ENCODE data around the gene FCRL5. TPM values are rescaled to one million over a fixed set of nuclear protein-coding genes. Genes with fewer than 3 reads are reported as not detected.
A peak's percentile ranks its signal among the peaks of the same experiment; 100 is the strongest.
"Not testable (repeated sequence)": the region's sequence is repeated elsewhere in the genome, so short reads cannot be mapped to it uniquely, and the experiment has no call there.

FCRL5 gene
- total and polyA plus RNA-seq, 2 donors from 2014 or later, result 10.3 TPM; not detected in 1

- H3K9me3 ChIP-seq (ENCODE audit: control insufficient read depth in 2 of 3, insufficient read depth in 1 of 3, low read length in 3 of 3), result no peaks in the 10 kb centered on the region
- H3K9ac ChIP-seq (ENCODE audit: low read length in 3 of 3), result no peak overlapping the region
- H3K4me1 ChIP-seq (ENCODE audit: control insufficient read depth in 2 of 3, insufficient read depth in 2 of 3, low read depth in 1 of 3, low read length in 3 of 3), result no peaks in the 10 kb centered on the region
- no peak for FAIRE-seq
- H3K4me3 ChIP-seq (ENCODE audit: low read length in 3 of 3), result no peak overlapping the region
- no peak overlapping the region for H3K27ac ChIP-seq (ENCODE audit: low read depth in 2 of 2, low read length in 2 of 2)
- TF ChIP-seq CTCF (IDR thresholded peaks at IDR 0.05; ENCODE audit: borderline replicate concordance, extremely low read depth, insufficient read depth), result no peak
- intact Hi-C loops (cut with DNase I), result no loop called here
- no peak for DNase-seq
- H3K27me3 ChIP-seq (ENCODE audit: control insufficient read depth, insufficient read depth, low read length), result no peaks in the 10 kb centered on the region
- no peaks in the 10 kb centered on the region for H3K36me3 ChIP-seq (ENCODE audit: control insufficient read depth in 2 of 3, insufficient read depth in 3 of 3, low read length in 3 of 3)
These were observed 5.8 kb upstream of the FCRL5 start for GRCh38 chr1:157558119-157558518.

- H3K4me3 ChIP-seq (ENCODE audit: low read length in 3 of 3); H3K27ac ChIP-seq (ENCODE audit: low read depth in 2 of 2, low read length in 2 of 2); DNase-seq; H3K4me1 ChIP-seq (ENCODE audit: control insufficient read depth in 2 of 3, insufficient read depth in 2 of 3, low read depth in 1 of 3, low read length in 3 of 3); H3K27me3 ChIP-seq (ENCODE audit: control insufficient read depth, insufficient read depth, low read length); FAIRE-seq; H3K9ac ChIP-seq (ENCODE audit: low read length in 3 of 3); intact Hi-C loops (cut with DNase I); H3K9me3 ChIP-seq (ENCODE audit: control insufficient read depth in 2 of 3, insufficient read depth in 1 of 3, low read length in 3 of 3); H3K36me3 ChIP-seq (ENCODE audit: control insufficient read depth in 2 of 3, insufficient read depth in 3 of 3, low read length in 3 of 3): not testable (repeated sequence)
These were observed 4.2 kb downstream of the FCRL5 start for GRCh38 chr1:157548081-157548480.

- Histone ChIP-seq H3K36me3 (ENCODE audit: control insufficient read depth in 2 of 3, insufficient read depth in 3 of 3, low read length in 3 of 3) (no peaks in the 10 kb centered on the region), H3K4me1 (ENCODE audit: control insufficient read depth in 2 of 3, insufficient read depth in 2 of 3, low read depth in 1 of 3, low read length in 3 of 3) (no peaks in the 10 kb centered on the region), H3K4me3 (ENCODE audit: low read length in 3 of 3) (no peak overlapping the region), H3K27ac (ENCODE audit: low read depth in 2 of 2, low read length in 2 of 2) (no peak overlapping the region), H3K9me3 (ENCODE audit: control insufficient read depth in 2 of 3, insufficient read depth in 1 of 3, low read length in 3 of 3) (no peaks in the 10 kb centered on the region), H3K9ac (ENCODE audit: low read length in 3 of 3) (no peak overlapping the region), H3K27me3 (ENCODE audit: control insufficient read depth, insufficient read depth, low read length) (no peaks in the 10 kb centered on the region)
- FAIRE-seq (no peak), DNase-seq (peak in 4 of 5 donors; percentile 23 to 89 (median 40))
- intact Hi-C loops (cut with DNase I), result no loop called here
- no peak for TF ChIP-seq CTCF (IDR thresholded peaks at IDR 0.05; ENCODE audit: borderline replicate concordance, extremely low read depth, insufficient read depth)
These were observed 9.6 kb downstream of the FCRL5 start for GRCh38 chr1:157542676-157543075.

- H3K9me3 ChIP-seq (ENCODE audit: control insufficient read depth in 2 of 3, insufficient read depth in 1 of 3, low read length in 3 of 3), result no peaks in the 10 kb centered on the region
- H3K4me1 ChIP-seq (ENCODE audit: control insufficient read depth in 2 of 3, insufficient read depth in 2 of 3, low read depth in 1 of 3, low read length in 3 of 3), result no peaks in the 10 kb centered on the region
- DNase-seq, result no peak
- no peak overlapping the region for H3K9ac ChIP-seq (ENCODE audit: low read length in 3 of 3)
- no peak overlapping the region for H3K4me3 ChIP-seq (ENCODE audit: low read length in 3 of 3)
- H3K27ac ChIP-seq (ENCODE audit: low read depth in 2 of 2, low read length in 2 of 2), result no peak overlapping the region
- intact Hi-C loops (cut with DNase I), result no loop called here
- no peaks in the 10 kb centered on the region for H3K27me3 ChIP-seq (ENCODE audit: control insufficient read depth, insufficient read depth, low read length)
- H3K36me3 ChIP-seq (ENCODE audit: control insufficient read depth in 2 of 3, insufficient read depth in 3 of 3, low read length in 3 of 3), result no peaks in the 10 kb centered on the region
- no peak for TF ChIP-seq CTCF (IDR thresholded peaks at IDR 0.05; ENCODE audit: borderline replicate concordance, extremely low read depth, insufficient read depth)
- no peak for FAIRE-seq
These were observed 11.5 kb downstream of the FCRL5 start for GRCh38 chr1:157540852-157541251.
